ENCODE measurements around the gene ARRDC4.

- no peak for TF ChIP-seq CTCF (conservative IDR thresholded peaks at IDR 0.05 in 1 of 2, IDR thresholded peaks at IDR 0.05 in 1 of 2; ENCODE audit: extremely low read depth in 1 of 2, insufficient read depth in 1 of 2, low read depth in 1 of 2, low read length in 2 of 2)
- TF ChIP-seq EZH2 (IDR thresholded peaks at IDR 0.05; ENCODE audit: borderline replicate concordance, low read length), result no peak
Observed at GRCh38 chr15:97981758-97982157, 21.3 kb downstream of the ARRDC4 start.
